Endothelial cell (in vitro differentiated cells): ENCODE results near the gene ATF7. TPM values are rescaled to one million over a fixed set of nuclear protein-coding genes. Genes with fewer than 3 reads are reported as not detected.
A peak's percentile ranks its signal among the peaks of the same experiment; 100 is the strongest.

Source experiments
- DNase-seq: peaks from one replicate; pipeline ENCODE4 v3.0.0; 2021; ENCODE audit warnings: low spot score
- H3K27ac Mint-ChIP-seq: one replicate; pipeline ENCODE4 v1.8.0; 2021; ENCODE audit warnings: mixed read lengths, inconsistent platforms; ENCODE audit not compliant: unreplicated experiment
- H3K27me3 Mint-ChIP-seq: one replicate; pipeline ENCODE4 v1.8.0; 2021; ENCODE audit warnings: mild to moderate bottlenecking, moderate library complexity, mixed read lengths, inconsistent platforms; ENCODE audit not compliant: unreplicated experiment
- H3K36me3 Mint-ChIP-seq: one replicate; pipeline ENCODE4 v1.8.0; 2021; ENCODE audit warnings: mild to moderate bottlenecking, low read depth, mixed read lengths, inconsistent platforms; ENCODE audit not compliant: unreplicated experiment
- H3K4me1 Mint-ChIP-seq: one replicate; pipeline ENCODE4 v1.8.0; 2021; ENCODE audit warnings: mild to moderate bottlenecking, mixed read lengths, inconsistent platforms; ENCODE audit not compliant: unreplicated experiment
- H3K4me3 Mint-ChIP-seq: one replicate; pipeline ENCODE4 v1.8.0; 2021; ENCODE audit warnings: mild to moderate bottlenecking, mixed read lengths, inconsistent platforms; ENCODE audit not compliant: unreplicated experiment
- H3K9me3 Mint-ChIP-seq: one replicate; pipeline ENCODE4 v1.8.0; 2021; ENCODE audit warnings: mixed read lengths, inconsistent platforms; ENCODE audit not compliant: unreplicated experiment
- total RNA-seq: library from RNA; stranded (reverse); fragmentation: NEBNext Ultra II Directional; extraction: Animal tissue kit (Norgen Biotek cat#: 25700); gene quantifications from one replicate; pipeline ENCODE4 v1.2.1, GENCODE V29; 2021; ENCODE audit not compliant: unreplicated experiment
- TF ChIP-seq, protein P1 (sequence below): fragments of 200-600 bp; sonication (generic); IDR thresholded peaks from one replicate; pipeline ENCODE4 v1.5.0; 2021; ENCODE audit warnings: antibody characterized with exemption; ENCODE audit not compliant: unreplicated experiment

Gene ATF7
- total RNA-seq, 1 donor from 2014 or later, result 63.3 TPM

DNA sequence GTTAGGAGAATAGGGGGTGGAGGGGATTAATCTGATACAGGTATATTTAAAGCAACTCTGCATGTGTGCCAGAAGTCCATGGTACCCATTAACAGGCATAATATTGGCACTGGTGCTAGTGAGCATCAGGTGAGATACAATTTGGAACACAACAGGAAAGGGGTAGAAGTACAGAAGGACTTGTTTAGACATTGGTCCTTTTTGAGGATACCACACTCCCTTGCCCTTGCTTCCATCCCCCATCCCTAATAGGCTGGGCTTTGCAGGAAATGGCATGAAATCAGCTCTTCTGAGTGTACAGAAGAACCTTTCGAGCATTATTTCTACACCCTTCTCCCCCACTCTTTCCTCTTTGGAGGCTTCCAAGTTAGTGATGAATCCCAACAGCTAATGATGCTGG is 157.9 kb downstream of the ATF7 start:
- Mint-ChIP-seq H3K27me3 (no peaks in the 10 kb centered on the region), H3K27ac (no peak overlapping the region), H3K4me1 (peaks cover 24% of the 10 kb centered on the region), H3K36me3 (peaks cover 54% of the 10 kb centered on the region), H3K9me3 (no peaks in the 10 kb centered on the region), H3K4me3 (peak overlapping the region; percentile 27)
- TF ChIP-seq, protein P1, sequence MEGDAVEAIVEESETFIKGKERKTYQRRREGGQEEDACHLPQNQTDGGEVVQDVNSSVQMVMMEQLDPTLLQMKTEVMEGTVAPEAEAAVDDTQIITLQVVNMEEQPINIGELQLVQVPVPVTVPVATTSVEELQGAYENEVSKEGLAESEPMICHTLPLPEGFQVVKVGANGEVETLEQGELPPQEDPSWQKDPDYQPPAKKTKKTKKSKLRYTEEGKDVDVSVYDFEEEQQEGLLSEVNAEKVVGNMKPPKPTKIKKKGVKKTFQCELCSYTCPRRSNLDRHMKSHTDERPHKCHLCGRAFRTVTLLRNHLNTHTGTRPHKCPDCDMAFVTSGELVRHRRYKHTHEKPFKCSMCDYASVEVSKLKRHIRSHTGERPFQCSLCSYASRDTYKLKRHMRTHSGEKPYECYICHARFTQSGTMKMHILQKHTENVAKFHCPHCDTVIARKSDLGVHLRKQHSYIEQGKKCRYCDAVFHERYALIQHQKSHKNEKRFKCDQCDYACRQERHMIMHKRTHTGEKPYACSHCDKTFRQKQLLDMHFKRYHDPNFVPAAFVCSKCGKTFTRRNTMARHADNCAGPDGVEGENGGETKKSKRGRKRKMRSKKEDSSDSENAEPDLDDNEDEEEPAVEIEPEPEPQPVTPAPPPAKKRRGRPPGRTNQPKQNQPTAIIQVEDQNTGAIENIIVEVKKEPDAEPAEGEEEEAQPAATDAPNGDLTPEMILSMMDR, result no peak
- DNase-seq, result no peak

- DNase-seq, result no peak
- Mint-ChIP-seq H3K4me1 (peaks cover 27% of the 10 kb centered on the region), H3K27ac (no peak overlapping the region), H3K36me3 (peaks cover 57% of the 10 kb centered on the region), H3K4me3 (peak overlapping the region; percentile 21), H3K9me3 (no peaks in the 10 kb centered on the region), H3K27me3 (no peaks in the 10 kb centered on the region)
- TF ChIP-seq, protein P1, result no peak
These were observed 158.3 kb downstream of the ATF7 start for GRCh38 chr12:53467880-53468279.

GRCh38 chr12:53467082-53467481 is 159.1 kb downstream of the ATF7 start:
- H3K27me3 Mint-ChIP-seq, result no peaks in the 10 kb centered on the region
- no peaks in the 10 kb centered on the region for H3K9me3 Mint-ChIP-seq
- peaks cover 32% of the 10 kb centered on the region for H3K4me1 Mint-ChIP-seq
- TF ChIP-seq, protein P1, result no peak
- H3K4me3 Mint-ChIP-seq, result peak overlapping the region; percentile 66
- peak overlapping the region; percentile 48 for H3K27ac Mint-ChIP-seq
- peaks cover 62% of the 10 kb centered on the region for H3K36me3 Mint-ChIP-seq
- DNase-seq, result no peak

DNA sequence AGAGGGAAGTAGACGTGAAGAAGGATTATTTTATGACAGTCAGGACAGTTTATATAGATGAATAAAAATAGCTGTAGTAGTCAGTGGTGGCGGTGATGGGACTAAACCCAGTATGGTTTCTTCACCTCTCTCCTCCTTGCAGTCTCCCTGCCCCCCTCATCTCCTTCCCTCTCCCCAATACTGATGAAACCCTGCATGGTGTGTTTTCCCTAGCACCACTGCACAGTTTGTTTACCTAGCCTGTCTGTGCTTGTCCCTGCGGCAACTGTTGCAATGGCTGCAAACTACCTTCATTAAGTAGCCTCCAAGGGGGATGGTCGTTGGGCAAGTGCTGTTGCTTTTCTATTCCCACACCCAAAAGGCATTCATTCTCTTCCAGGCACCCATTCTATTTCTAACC is 159.5 kb downstream of the ATF7 start:
- Mint-ChIP-seq H3K4me3 (peak overlapping the region; percentile 66), H3K4me1 (peaks cover 29% of the 10 kb centered on the region), H3K27me3 (no peaks in the 10 kb centered on the region), H3K27ac (peak overlapping the region; percentile 48), H3K9me3 (no peaks in the 10 kb centered on the region), H3K36me3 (peaks cover 61% of the 10 kb centered on the region)
- no peak for DNase-seq
- TF ChIP-seq, protein P1, result no peak

DNA sequence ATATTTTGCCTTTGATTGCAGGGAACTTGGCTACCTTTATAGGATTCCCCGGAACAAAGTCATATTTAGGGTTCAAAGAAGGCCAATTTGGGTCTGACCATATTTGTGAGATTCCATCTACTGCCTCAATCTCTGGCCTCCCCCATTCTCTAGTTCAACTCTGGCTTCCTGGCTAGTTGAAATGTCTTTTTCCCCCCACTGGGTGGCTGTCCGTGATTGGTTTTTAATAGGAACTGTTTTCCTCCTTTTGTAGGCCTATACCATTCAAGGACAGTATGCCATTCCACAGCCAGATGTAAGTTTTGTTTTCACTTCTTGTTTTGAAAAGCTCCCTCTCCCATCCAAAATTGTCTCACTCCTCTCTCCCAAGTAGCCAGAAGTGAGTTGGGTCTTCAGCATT is 160.5 kb downstream of the ATF7 start:
- Mint-ChIP-seq H3K36me3 (peaks cover 61% of the 10 kb centered on the region), H3K27ac (peak overlapping the region; percentile 48), H3K4me3 (no peak overlapping the region), H3K4me1 (peaks cover 31% of the 10 kb centered on the region), H3K27me3 (no peaks in the 10 kb centered on the region), H3K9me3 (no peaks in the 10 kb centered on the region)
- TF ChIP-seq, protein P1, result no peak
- no peak for DNase-seq
